Mucosa of rectum (tissue), 2 donors: ENCODE measurements around the gene EPB41.
"Not testable (repeated sequence)": the region's sequence is repeated elsewhere in the genome, so short reads cannot be mapped to it uniquely, and the experiment has no call there.

Experiments
- H3K27ac ChIP-seq, 2 donors: one replicate each; pipeline ENCODE4 v1.7.0; 2013; ENCODE audit warnings: inconsistent platforms in 2 of 2, low read depth in 2 of 2, low read length in 2 of 2
- H3K27me3 ChIP-seq, 2 donors: one replicate each; pipeline ENCODE4 v1.7.0; 2013; ENCODE audit warnings: low read length in 2 of 2; ENCODE audit not compliant: control insufficient read depth in 2 of 2, insufficient read depth in 2 of 2
- H3K36me3 ChIP-seq, 2 donors: one replicate each; pipeline ENCODE4 v1.7.0; 2013; ENCODE audit warnings: low read length in 2 of 2; ENCODE audit not compliant: control insufficient read depth in 2 of 2, insufficient read depth in 2 of 2
- H3K4me1 ChIP-seq, 2 donors: one replicate each; pipeline ENCODE4 v1.7.0; 2013; ENCODE audit warnings: low read length in 2 of 2, mild to moderate bottlenecking in 1 of 2; ENCODE audit not compliant: control insufficient read depth in 2 of 2, insufficient read depth in 2 of 2
- H3K4me3 ChIP-seq, 2 donors: one replicate each; pipeline ENCODE4 v1.7.0; 2013; ENCODE audit warnings: low read length in 2 of 2
- H3K9ac ChIP-seq, 2 donors: one replicate each; pipeline ENCODE4 v1.7.0; 2013; ENCODE audit warnings: low read length in 2 of 2, low read depth in 1 of 2, mild to moderate bottlenecking in 1 of 2
- H3K9me3 ChIP-seq, 2 donors: one replicate each; pipeline ENCODE4 v1.7.0; 2013; ENCODE audit warnings: low read length in 2 of 2; ENCODE audit not compliant: control insufficient read depth in 2 of 2
- donor health status: healthy.
- donor health status: Normal muscosa, but diverticular disease.

The EPB41 gene

DNA sequence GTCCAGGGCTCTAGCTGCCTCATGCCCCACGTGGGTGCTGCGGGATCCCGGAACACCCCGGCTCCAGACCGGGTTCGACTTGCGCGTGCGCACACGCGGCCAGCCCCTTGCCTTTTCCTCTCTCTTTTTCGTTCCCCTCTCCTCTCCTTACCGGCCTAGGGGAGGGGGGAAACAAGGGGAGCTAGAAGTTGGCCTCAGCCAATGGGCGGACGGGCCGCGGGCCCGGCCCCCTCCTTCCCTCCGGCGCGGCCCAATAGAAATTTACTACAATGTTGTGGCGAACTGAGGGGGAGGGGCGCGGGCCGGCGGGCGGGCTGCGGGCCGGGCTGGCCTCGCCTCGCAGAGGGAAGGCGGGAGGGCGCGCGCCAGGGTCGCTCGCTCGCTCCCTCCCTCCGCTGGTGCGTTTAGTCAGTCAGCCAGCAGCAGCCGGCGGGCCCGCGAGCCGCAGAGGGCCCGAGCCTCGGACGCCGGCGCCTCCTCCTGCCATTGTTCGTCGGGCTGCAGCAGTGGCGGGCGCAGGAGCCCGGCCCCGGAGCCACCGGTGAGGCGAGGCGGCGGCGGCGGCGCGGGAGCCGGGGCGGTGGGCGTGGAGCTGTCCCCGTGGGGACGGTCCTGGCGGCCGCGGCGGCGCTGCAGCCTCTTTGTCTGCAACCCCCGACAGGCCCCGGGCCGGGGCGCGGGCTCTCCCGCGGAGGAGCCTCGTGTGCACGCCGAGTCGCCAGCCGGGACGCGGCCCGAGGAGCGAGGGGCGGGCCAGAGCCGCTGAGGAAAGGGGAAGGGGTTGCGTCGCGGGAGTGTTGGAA is at the start of gene EPB41:
EPB41 (plus strand) TSS at position 342 of the 803 bp plus-strand sequence. CDS start 72,869 bp downstream, outside the sequence.
- H3K36me3 ChIP-seq: peaks cover 0 to 2% of the 10 kb centered on the region in 2 donors
- H3K4me1 ChIP-seq: peaks cover 10 to 11% of the 10 kb centered on the region in 2 donors
- H3K27me3 ChIP-seq: no peaks in the 10 kb centered on the region
- peak within 1 kb of the TSS; percentile 57 to 65 for H3K9ac ChIP-seq
- H3K9me3 ChIP-seq: no peaks in the 10 kb centered on the region
- H3K27ac ChIP-seq: peak within 1 kb of the TSS; percentile 8 to 48
- H3K4me3 ChIP-seq: peak within 1 kb of the TSS; percentile 75 to 93

DNA sequence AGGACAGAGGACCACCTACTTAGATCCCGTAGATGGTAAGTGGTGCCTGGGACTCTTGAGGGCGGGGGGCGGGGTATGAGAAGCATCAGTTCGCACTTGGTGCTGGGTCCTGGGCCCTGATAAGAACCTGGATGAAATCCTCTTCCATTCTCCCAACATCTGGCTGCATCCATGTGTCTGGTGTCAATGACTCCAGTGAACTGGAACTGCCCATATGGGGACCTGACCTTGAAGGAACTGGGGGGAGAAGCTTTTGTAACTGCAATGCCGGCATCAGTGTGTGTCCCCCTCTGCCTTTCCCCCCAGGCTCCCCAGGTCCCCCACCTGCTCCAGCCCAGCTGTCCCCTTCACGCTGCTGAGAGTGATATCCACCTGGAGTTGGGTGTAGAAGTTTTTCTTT is 49.7 kb upstream of the EPB41 start:
- no peak overlapping the region for H3K9ac ChIP-seq
- H3K9me3 ChIP-seq: no peaks in the 10 kb centered on the region
- peaks cover 6 to 10% of the 10 kb centered on the region in 2 donors for H3K4me1 ChIP-seq
- peaks cover 2% of the 10 kb centered on the region in 2 donors for H3K27me3 ChIP-seq
- no peaks in the 10 kb centered on the region for H3K36me3 ChIP-seq
- no peak overlapping the region for H3K4me3 ChIP-seq
- H3K27ac ChIP-seq: no peak overlapping the region

GRCh38 chr1:28865997-28866650 is 48.2 kb upstream of the EPB41 start:
- Histone ChIP-seq H3K4me3 (no peak overlapping the region), H3K9me3 (no peaks in the 10 kb centered on the region), H3K27ac (no peak overlapping the region), H3K4me1 (peaks cover 0 to 2% of the 10 kb centered on the region in 2 donors), H3K9ac (no peak overlapping the region), H3K27me3 (peaks cover 2% of the 10 kb centered on the region in 2 donors), H3K36me3 (no peaks in the 10 kb centered on the region)

DNA sequence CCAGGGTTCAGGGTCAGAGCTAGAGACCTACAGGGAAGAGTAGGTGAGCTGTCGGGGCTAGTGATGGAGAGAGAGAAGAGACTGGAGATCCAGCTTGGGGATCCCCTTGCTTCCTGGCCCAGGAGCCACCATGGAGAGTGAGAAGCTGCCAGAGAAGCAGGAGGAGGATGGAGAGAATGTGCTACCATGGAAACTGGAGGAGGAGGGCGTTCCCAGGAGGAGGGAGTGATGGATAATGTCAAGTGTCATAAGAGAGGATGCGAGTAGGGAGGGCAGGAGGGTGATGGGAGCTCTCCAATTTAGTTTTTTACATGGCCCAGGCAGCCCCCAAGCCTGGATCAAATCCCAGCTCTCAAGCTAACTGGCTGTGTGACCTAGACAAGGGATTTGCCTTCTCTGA is 46.5 kb upstream of the EPB41 start:
- H3K9ac ChIP-seq: no peak overlapping the region
- H3K4me1 ChIP-seq: no peaks in the 10 kb centered on the region
- H3K36me3 ChIP-seq: no peaks in the 10 kb centered on the region
- H3K9me3 ChIP-seq: no peaks in the 10 kb centered on the region
- H3K27ac ChIP-seq: no peak overlapping the region
- no peak overlapping the region for H3K4me3 ChIP-seq
- peaks cover 2% of the 10 kb centered on the region in 2 donors for H3K27me3 ChIP-seq

- no peaks in the 10 kb centered on the region for H3K36me3 ChIP-seq
- H3K27ac ChIP-seq: no peak overlapping the region
- H3K27me3 ChIP-seq: peaks cover 2% of the 10 kb centered on the region in 2 donors
- no peaks in the 10 kb centered on the region for H3K4me1 ChIP-seq
- no peak overlapping the region for H3K4me3 ChIP-seq
- no peaks in the 10 kb centered on the region for H3K9me3 ChIP-seq
- no peak overlapping the region for H3K9ac ChIP-seq
Observed at GRCh38 chr1:28869952-28870351, 44.4 kb upstream of the EPB41 start.

DNA sequence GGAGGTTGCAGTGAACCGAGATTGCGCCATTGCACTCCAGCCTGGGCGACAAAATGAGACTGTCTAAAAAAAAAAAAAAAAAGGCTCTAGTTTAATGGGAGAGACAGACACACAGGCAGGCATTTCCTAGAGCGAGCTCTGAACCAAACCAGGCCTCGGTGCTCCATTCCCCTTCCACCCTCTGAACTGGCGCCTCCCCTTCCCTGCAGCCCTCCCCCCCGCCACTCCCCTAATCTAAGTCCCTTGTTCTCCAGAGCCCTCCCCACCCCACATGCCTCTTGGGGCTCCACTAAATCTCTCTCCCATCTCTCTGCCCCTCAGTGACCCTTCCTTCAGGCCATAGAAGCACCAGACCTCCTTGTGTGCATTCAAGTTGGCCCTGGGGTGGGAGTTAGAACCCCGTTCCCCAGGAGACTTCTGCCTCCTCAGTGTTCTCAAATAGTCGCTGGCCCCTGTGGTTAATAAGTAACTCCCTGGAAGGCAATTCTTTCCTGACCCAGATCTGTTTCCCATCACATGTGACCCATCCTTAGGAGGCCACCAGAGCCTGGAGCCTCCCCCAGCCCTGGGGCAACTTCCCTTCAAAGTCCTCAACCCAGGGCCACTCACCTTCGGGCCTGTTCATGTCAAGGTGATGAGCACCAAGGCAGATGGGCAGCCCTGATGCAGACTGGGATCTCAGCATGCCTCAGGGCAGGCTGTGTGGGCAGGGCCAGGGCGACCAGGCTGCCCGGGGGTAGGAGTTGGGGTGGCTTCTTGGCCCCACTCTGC is 42.6 kb upstream of the EPB41 start:
- Histone ChIP-seq H3K4me1 (no peaks in the 10 kb centered on the region), H3K27ac (no peak overlapping the region), H3K4me3 (no peak overlapping the region), H3K27me3 (peaks cover 2% of the 10 kb centered on the region in 2 donors), H3K9me3 (no peaks in the 10 kb centered on the region), H3K36me3 (no peaks in the 10 kb centered on the region), H3K9ac (no peak overlapping the region)

GRCh38 chr1:28875134-28875533 is 39.2 kb upstream of the EPB41 start:
- H3K9me3 ChIP-seq, H3K4me1 ChIP-seq, H3K27ac ChIP-seq, H3K4me3 ChIP-seq, H3K36me3 ChIP-seq, H3K9ac ChIP-seq, H3K27me3 ChIP-seq: not testable (repeated sequence)

GRCh38 chr1:28877132-28877781 is 37.1 kb upstream of the EPB41 start:
- no peak overlapping the region for H3K27ac ChIP-seq
- H3K9ac ChIP-seq: no peak overlapping the region
- no peak overlapping the region for H3K4me3 ChIP-seq
- no peaks in the 10 kb centered on the region for H3K27me3 ChIP-seq
- peaks cover 2 to 3% of the 10 kb centered on the region in 2 donors for H3K4me1 ChIP-seq
- no peaks in the 10 kb centered on the region for H3K9me3 ChIP-seq
- no peaks in the 10 kb centered on the region for H3K36me3 ChIP-seq

DNA sequence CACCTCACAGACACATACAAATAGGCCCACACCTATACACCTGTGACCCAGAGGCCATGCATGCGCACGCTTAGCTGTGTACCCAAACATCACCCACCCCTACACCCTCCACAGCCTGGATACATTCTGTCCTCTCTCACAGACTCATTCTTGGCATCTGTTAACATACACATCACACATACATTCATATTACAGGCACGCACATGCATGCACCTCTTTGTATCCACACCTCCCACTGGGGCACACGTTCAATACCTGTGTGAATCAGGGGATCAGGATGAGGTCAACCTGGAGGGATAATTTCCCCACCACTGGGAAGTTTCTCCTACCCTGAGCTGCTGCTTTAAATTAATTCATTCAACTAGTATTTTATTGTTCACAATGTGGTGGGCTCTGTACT is 35.6 kb upstream of the EPB41 start:
- no peaks in the 10 kb centered on the region for H3K27me3 ChIP-seq

More for the DNA sequence above, 35.6 kb upstream of the EPB41 start:
- Histone ChIP-seq H3K36me3 (no peaks in the 10 kb centered on the region), H3K27ac (no peak overlapping the region), H3K9ac (no peak overlapping the region), H3K4me3 (no peak overlapping the region), H3K4me1 (peaks cover 3 to 5% of the 10 kb centered on the region in 2 donors), H3K9me3 (no peaks in the 10 kb centered on the region)
